HCT116 (cell line): ENCODE data around the gene KIAA1671. TPM values are rescaled to one million over a fixed set of nuclear protein-coding genes. Genes with fewer than 3 reads are reported as not detected.
"Not testable (repeated sequence)": the region's sequence is repeated elsewhere in the genome, so short reads cannot be mapped to it uniquely, and the experiment has no call there.

ENCODE experiments used
- ATAC-seq: fragments of 200-7000 bp; cut with Tn5 transposase; 2 replicates; pipeline ENCODE4 v1.9.1; 2020; ENCODE audit warnings: mild to moderate bottlenecking, moderate library complexity
- BruUV-seq: library from RNA; stranded (reverse); fragments of 400-500 nt; replicated peaks from 2 replicates; lab custom pipeline; 2021; lab: Mats Ljungman, UMichigan
- CTCF ChIA-PET: fragments of 300-600 bp; sonication (Branson Sonifier 250); formaldehyde crosslinking; loops from one replicate; lab custom pipeline; 2021; ENCODE audit warnings: antibody characterized with exemption; lab: Charles Lee
- POLR2A ChIA-PET: fragments of 300-600, 350-600 bp; sonication (Branson Sonifier 250); formaldehyde crosslinking; loops from one replicate; lab custom pipeline; 2021; ENCODE audit warnings: antibody characterized with exemption; lab: Charles Lee
- RAD21 ChIA-PET, 2 experiments: fragments of 300-600 bp; sonication (Branson Sonifier 250); formaldehyde crosslinking; loops; one replicate each; lab custom pipeline; 2023; ENCODE audit warnings: low total read pairs in 2 of 2; ENCODE audit not compliant: uncharacterized antibody in 2 of 2, unreplicated experiment in 2 of 2, low non-redundant PET in 1 of 2; lab: Charles Lee
- DNase-seq: peaks from one replicate; pipeline ENCODE4 v3.0.0-alpha.2; 2010; ENCODE audit warnings: low read depth, low spot score
- H2AFZ ChIP-seq: fragments of 200-600 bp; shearing (Covaris generic), sonication (generic); 2 replicates; pipeline ENCODE4 v1.6.1; 2017; ENCODE audit warnings: low read depth, mixed run types, mixed read lengths, antibody characterized with exemption, low read length; ENCODE audit not compliant: poor library complexity, severe bottlenecking
- H3K27ac ChIP-seq: 2 replicates; pipeline ENCODE4 v1.5.1; 2012; ENCODE audit warnings: low read depth, low read length
- H3K27me3 ChIP-seq: fragments of 200-600 bp; sonication (generic); 2 replicates; pipeline ENCODE4 v1.6.1; 2016; ENCODE audit warnings: mixed run types, low read length, mixed read lengths; ENCODE audit not compliant: insufficient read depth
- H3K36me3 ChIP-seq, 2 experiments: fragments of 200-500 bp in 1 of 2; fragments of 200-600 bp in 1 of 2; sonication (Bioruptor generic) in 1 of 2; sonication (generic) in 1 of 2; 2 replicates each; pipeline versions ENCODE4 v1.5.1 to v1.6.1; 2014 to 2016; ENCODE audit warnings: low read length in 2 of 2, inconsistent platforms in 1 of 2, mixed read lengths in 1 of 2, mixed run types in 1 of 2; ENCODE audit not compliant: insufficient read depth in 2 of 2, control insufficient read depth in 1 of 2
- H3K4me1 ChIP-seq, 2 experiments: fragments of 200-600 bp in 1 of 2; sonication (generic) in 1 of 2; 2 replicates each; pipeline versions ENCODE4 v1.5.1 to v1.6.1; 2012 to 2017; ENCODE audit warnings: low read length in 2 of 2, inconsistent platforms in 1 of 2, mild to moderate bottlenecking in 1 of 2, mixed read lengths in 1 of 2, mixed run types in 1 of 2, moderate library complexity in 1 of 2; ENCODE audit not compliant: insufficient read depth in 2 of 2, control insufficient read depth in 1 of 2
- H3K4me2 ChIP-seq: fragments of 200-600 bp; sonication (generic); 2 replicates; pipeline ENCODE4 v1.6.1; 2017; ENCODE audit warnings: mixed run types, low read length, mixed read lengths
- H3K4me3 ChIP-seq, 2 experiments: fragments of 200-600 bp in 1 of 2; sonication (generic) in 1 of 2; replicated peaks in 1 of 2; 2 replicates each; pipeline ENCODE4 v1.5.1; 2011 to 2016; ENCODE audit warnings: low read length in 2 of 2, control low read depth in 1 of 2, low read depth in 1 of 2, mild to moderate bottlenecking in 1 of 2, mixed read lengths in 1 of 2, mixed run types in 1 of 2
- H3K79me2 ChIP-seq: fragments of 200-600 bp; sonication (generic); 2 replicates; pipeline ENCODE4 v1.6.1; 2017; ENCODE audit warnings: mild to moderate bottlenecking, mixed run types, low read length, moderate library complexity, mixed read lengths; ENCODE audit not compliant: insufficient read depth
- H3K9ac ChIP-seq: fragments of 200-600 bp; sonication (generic); 2 replicates; pipeline ENCODE4 v1.6.1; 2016; ENCODE audit warnings: low read length, mixed read lengths
- H3K9me2 ChIP-seq: fragments of 200-600 bp; sonication (generic), shearing (Covaris generic); 2 replicates; pipeline ENCODE4 v1.6.1; 2017; ENCODE audit warnings: mixed run types, mild to moderate bottlenecking, moderate library complexity; ENCODE audit not compliant: insufficient read depth
- H3K9me3 ChIP-seq, 2 experiments: fragments of 200-500 bp in 1 of 2; fragments of 200-600 bp in 1 of 2; sonication (Bioruptor generic) in 1 of 2; sonication (generic) in 1 of 2; 2 replicates each; pipeline ENCODE4 v1.6.1; 2014 to 2017; ENCODE audit warnings: low read length in 2 of 2, mixed read lengths in 2 of 2, inconsistent platforms in 1 of 2, low read depth in 1 of 2, mild to moderate bottlenecking in 1 of 2, mixed run types in 1 of 2, moderate library complexity in 1 of 2; ENCODE audit not compliant: control insufficient read depth in 1 of 2, insufficient read depth in 1 of 2
- H4K20me1 ChIP-seq: fragments of 200-600 bp; sonication (generic), shearing (Covaris generic); 2 replicates; pipeline ENCODE4 v1.6.1; 2017; ENCODE audit warnings: mixed run types, mild to moderate bottlenecking, moderate library complexity; ENCODE audit not compliant: insufficient read depth
- ZFX ChIP-seq: fragments of 450-650 bp; IDR thresholded peaks from 2 replicates; pipeline ENCODE4 v1.6.1; 2017
- intact Hi-C: fragments of 100-400 bp; cut with micrococcal nuclease; formaldehyde crosslinking; loops from 2 replicates; pipeline ENCODE4 v1.10.0; 2022
- total RNA-seq: library from RNA; stranded (reverse); gene quantifications from one replicate; pipeline ENCODE4 v1.2.1, GENCODE V29; 2021; ENCODE audit not compliant: unreplicated experiment

The KIAA1671 gene
- total RNA-seq, 1 experiment from 2014 or later, result 36.8 TPM

DNA sequence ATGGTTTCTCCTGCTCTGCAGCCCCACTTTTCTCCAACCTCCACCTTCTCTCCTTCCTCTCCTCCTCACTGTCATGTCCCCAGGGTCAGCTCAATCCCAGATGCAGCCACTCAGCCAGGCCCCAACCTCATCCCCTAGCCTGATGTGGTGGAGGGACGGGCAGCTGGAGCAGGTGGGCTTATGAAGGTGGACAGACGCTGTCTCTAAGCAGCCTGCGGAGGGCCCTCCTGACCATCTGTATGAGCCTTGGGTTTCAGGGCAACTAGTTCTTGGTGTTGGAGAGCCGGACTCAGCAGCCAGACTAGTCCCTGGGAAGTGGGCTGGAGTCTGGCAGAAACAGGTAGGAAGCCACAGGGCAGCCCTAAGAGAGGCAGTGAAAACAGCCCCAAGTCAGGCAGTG lies 285.0 kb downstream of the KIAA1671 start:
- CTCF ChIA-PET, result no interaction called here
- H4K20me1 ChIP-seq, result no peaks in the 10 kb centered on the region
- no peak overlapping the region for H3K27ac ChIP-seq
- DNase-seq (no peak), ATAC-seq (no peak)
- H3K36me3 ChIP-seq, result no peaks in the 10 kb centered on the region
- H3K9me2 ChIP-seq, result no peaks in the 10 kb centered on the region
- no peak overlapping the region for H3K9ac ChIP-seq
- H3K27me3 ChIP-seq, result 0 out of 2 replicates have a peak, but pooled peaks cover 3% of the 10 kb centered on the region
- TF ChIP-seq ZFX, result no peak
- TF ChIP-seq, all 23 proteins: peak for 0
- H3K9me3 ChIP-seq, result no peaks in the 10 kb centered on the region
- H3K4me1 ChIP-seq, result peaks cover 0 to 4% of the 10 kb centered on the region in 2 experiments; a peak in 1 of 4 replicates
- ChIA-PET RAD21 (no interaction called here), POLR2A (no interaction called here)
- H3K4me3 ChIP-seq, result no peak overlapping the region
- intact Hi-C loops, result loop anchor here (5.0 kb wide), 3 partner anchors 210 to 540 kb away; no protein-coding TSS in a partner anchor
- H3K4me2 ChIP-seq, result no peak overlapping the region
- no peaks in the 10 kb centered on the region for H3K79me2 ChIP-seq
- no peak overlapping the region for H2AFZ ChIP-seq
- BruUV-seq, result no TSS peak

- H4K20me1 ChIP-seq, H3K4me3 ChIP-seq, H3K9me2 ChIP-seq, CTCF ChIA-PET, H3K9ac ChIP-seq, ATAC-seq, H3K9me3 ChIP-seq, DNase-seq, H3K27me3 ChIP-seq, RAD21 ChIA-PET, POLR2A ChIA-PET, H2AFZ ChIP-seq, H3K4me1 ChIP-seq, H3K27ac ChIP-seq, H3K36me3 ChIP-seq, BruUV-seq, H3K4me2 ChIP-seq, H3K79me2 ChIP-seq: not testable (repeated sequence)
- intact Hi-C loops, result loop anchor here (5.0 kb wide), 3 partner anchors 209 to 539 kb away; no protein-coding TSS in a partner anchor
Measured at GRCh38 chr22:25238058-25238457, 285.5 kb downstream of the KIAA1671 start.

Other genes with a start within 250 kb of the KIAA1671 start
- not detected for gene PIWIL3, start 178.0 kb upstream of the KIAA1671 start, total RNA-seq
- 5.1 TPM for gene SGSM1, start 146.5 kb upstream of the KIAA1671 start, total RNA-seq
- not detected for gene LHFPL7, start 6.0 kb upstream of the KIAA1671 start, total RNA-seq
- 0.64 TPM for gene CRYBB3, start 247.1 kb downstream of the KIAA1671 start, total RNA-seq